LNCaP clone FGC (cell line): ENCODE measurements around the gene RIBC2.

Source experiments
- DNase-seq: peaks from one replicate; pipeline ENCODE4 v3.0.0-alpha.2; 2011; ENCODE audit warnings: low read depth
- H3K4me3 ChIP-seq: 2 replicates; pipeline ENCODE4 v1.5.1; 2011; ENCODE audit warnings: mild to moderate bottlenecking, low read depth, low read length, control low read depth
- CTCF ChIP-seq: IDR thresholded peaks from 2 replicates; pipeline ENCODE4 v1.5.1; 2012; ENCODE audit warnings: mild to moderate bottlenecking; ENCODE audit not compliant: control insufficient read depth, insufficient read depth; ENCODE audit errors: extremely low read depth

RIBC2 gene

GRCh38 chr22:45418056-45418769 is 4.7 kb downstream of the RIBC2 start:
- no peak for TF ChIP-seq CTCF
- DNase-seq = no peak
- H3K4me3 ChIP-seq = no peak overlapping the region

GRCh38 chr22:45418770-45419138 is 5.3 kb downstream of the RIBC2 start:
- DNase-seq = no peak
- TF ChIP-seq CTCF = no peak
- H3K4me3 ChIP-seq = no peak overlapping the region

GRCh38 chr22:45420011-45420410 is 6.5 kb downstream of the RIBC2 start:
- H3K4me3 ChIP-seq = no peak overlapping the region
- no peak for TF ChIP-seq CTCF
- DNase-seq = no peak

- no peak overlapping the region for H3K4me3 ChIP-seq
- no peak for DNase-seq
- no peak for TF ChIP-seq CTCF
These were observed 7.0 kb downstream of the RIBC2 start for GRCh38 chr22:45420539-45420938.

- TF ChIP-seq CTCF = no peak
- no peak overlapping the region for H3K4me3 ChIP-seq
- no peak for DNase-seq
These were observed 8.0 kb downstream of the RIBC2 start for GRCh38 chr22:45421349-45422055.

- TF ChIP-seq CTCF = no peak
- H3K4me3 ChIP-seq = no peak overlapping the region
- DNase-seq = no peak
These were observed 8.9 kb downstream of the RIBC2 start for GRCh38 chr22:45422237-45422983.

- DNase-seq = no peak
- TF ChIP-seq CTCF = no peak
- no peak overlapping the region for H3K4me3 ChIP-seq
These were observed 10.0 kb downstream of the RIBC2 start for GRCh38 chr22:45423524-45423923.
